Bronchial epithelial cell (primary cell): ENCODE data around the gene CLK4. TPM values are rescaled to one million over a fixed set of nuclear protein-coding genes. Genes with fewer than 3 reads are reported as not detected.
A peak's percentile ranks its signal among the peaks of the same experiment; 100 is the strongest.
"Not testable (repeated sequence)": the region's sequence is repeated elsewhere in the genome, so short reads cannot be mapped to it uniquely, and the experiment has no call there.

ENCODE experiments used
- DNase-seq: peaks from one replicate; pipeline ENCODE4 v3.0.0-alpha.2; 2010; ENCODE audit warnings: low read depth
- FAIRE-seq: peaks from 2 replicates; lab custom pipeline; 2011; peaks lifted over from hg19 to GRCh38; lab: Jason Lieb, UNC
- H3K27me3 ChIP-seq: 2 replicates; pipeline ENCODE4 v1.5.1; 2011; ENCODE audit warnings: low read length; ENCODE audit not compliant: control insufficient read depth, insufficient read depth
- H3K36me3 ChIP-seq: 2 replicates; pipeline ENCODE4 v1.5.1; 2011; ENCODE audit warnings: low read length; ENCODE audit not compliant: control insufficient read depth, insufficient read depth
- H3K4me3 ChIP-seq: 2 replicates; pipeline ENCODE4 v1.5.1; 2011; ENCODE audit warnings: mild to moderate bottlenecking, low read depth, low read length, control low read depth
- CTCF ChIP-seq: IDR thresholded peaks from 2 replicates; pipeline ENCODE4 v1.5.1; 2011; ENCODE audit warnings: mild to moderate bottlenecking, moderate library complexity, low read length, control low read depth, inconsistent platforms; ENCODE audit not compliant: insufficient read depth, severe bottlenecking
- total RNA-seq: library from RNA; depleted of rRNA; stranded (reverse); fragments of >200 nt; gene quantifications from 2 replicates; pipeline ENCODE4 v1.2.1, GENCODE V29; 2014

Gene CLK4
- total RNA-seq, 1 donor from 2014 or later = 17.4 TPM

- TF ChIP-seq CTCF = peak; percentile 74
- no peaks in the 10 kb centered on the region for H3K36me3 ChIP-seq
- peak; percentile 13 for DNase-seq
- no peak for FAIRE-seq
- H3K27me3 ChIP-seq = peaks cover 3% of the 10 kb centered on the region
- peak within 1 kb of the TSS; percentile 39 for H3K4me3 ChIP-seq
Observed at GRCh38 chr5:178590141-178590923, 36.5 kb downstream of the CLK4 start, which contains the start of gene COL23A1. TSS of gene COL23A1 (minus strand) at chr5:178590393.

GRCh38 chr5:178589180-178590140 lies 37.4 kb downstream of the CLK4 start:
- Histone ChIP-seq H3K27me3 (peaks cover 3% of the 10 kb centered on the region), H3K36me3 (no peaks in the 10 kb centered on the region), H3K4me3 (peak overlapping the region; percentile 39)
- DNase-seq (no peak), FAIRE-seq (no peak)
- TF ChIP-seq CTCF = no peak

GRCh38 chr5:178588769-178589168 lies 38.1 kb downstream of the CLK4 start:
- DNase-seq (no peak), FAIRE-seq (no peak)
- peaks cover 3% of the 10 kb centered on the region for H3K27me3 ChIP-seq
- H3K4me3 ChIP-seq = no peak overlapping the region
- no peak for TF ChIP-seq CTCF
- H3K36me3 ChIP-seq = no peaks in the 10 kb centered on the region

- Histone ChIP-seq H3K36me3 (no peaks in the 10 kb centered on the region), H3K4me3 (no peak overlapping the region), H3K27me3 (peaks cover 3% of the 10 kb centered on the region)
- no peak for DNase-seq
- no peak for TF ChIP-seq CTCF
- FAIRE-seq = no peak
Observed at GRCh38 chr5:178587763-178588611, 38.9 kb downstream of the CLK4 start.

DNA sequence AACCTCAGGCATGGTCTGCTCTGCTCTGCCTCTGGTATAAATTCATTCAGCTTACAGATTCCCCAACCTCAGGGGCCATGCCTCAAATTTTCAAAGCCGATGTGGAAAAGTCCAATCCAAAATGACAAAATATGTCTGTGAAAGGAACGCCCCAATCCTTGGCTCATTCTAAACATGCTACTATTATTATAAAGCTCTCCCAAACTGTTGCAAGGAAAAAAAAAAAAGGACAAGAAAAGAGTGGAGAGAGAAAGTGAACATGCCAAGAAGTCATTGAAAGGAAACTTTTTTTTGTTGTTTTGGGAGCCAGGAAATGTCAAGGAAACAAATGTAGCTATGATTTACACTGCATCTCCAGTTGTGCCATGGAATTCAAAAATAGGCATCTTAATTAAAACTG lies 40.5 kb downstream of the CLK4 start:
- no peaks in the 10 kb centered on the region for H3K36me3 ChIP-seq
- peaks cover 3% of the 10 kb centered on the region for H3K27me3 ChIP-seq
- TF ChIP-seq CTCF = no peak
- no peak for FAIRE-seq
- DNase-seq = no peak
- H3K4me3 ChIP-seq = no peak overlapping the region

- DNase-seq (peak; percentile 48), FAIRE-seq (peak; percentile 100)
- H3K27me3 ChIP-seq, H3K4me3 ChIP-seq, H3K36me3 ChIP-seq: not testable (repeated sequence)
Observed at GRCh38 chr5:178585421-178585820, 41.4 kb downstream of the CLK4 start.
